Mesothelial cell of epicardium (in vitro differentiated cells): ENCODE measurements around the gene KLHL3. TPM values are rescaled to one million over a fixed set of nuclear protein-coding genes. Genes with fewer than 3 reads are reported as not detected.

Experiments used
- DNase-seq, 2 experiments: peaks; one replicate each; pipeline ENCODE4 v3.0.0; 2021; ENCODE audit warnings: low spot score in 2 of 2; ENCODE audit not compliant: unreplicated experiment in 2 of 2
- H3K27ac Mint-ChIP-seq: 2 replicates; pipeline ENCODE4 v1.8.0; 2021; ENCODE audit warnings: mixed read lengths
- H3K27me3 Mint-ChIP-seq: 2 replicates; pipeline ENCODE4 v1.8.0; 2021; ENCODE audit warnings: low read depth, mixed read lengths
- H3K36me3 Mint-ChIP-seq: 2 replicates; pipeline ENCODE4 v1.8.0; 2021; ENCODE audit warnings: mixed read lengths
- H3K4me1 Mint-ChIP-seq: 2 replicates; pipeline ENCODE4 v1.8.0; 2021; ENCODE audit warnings: mixed read lengths
- H3K4me3 Mint-ChIP-seq: 2 replicates; pipeline ENCODE4 v1.8.0; 2021; ENCODE audit warnings: mild to moderate bottlenecking, moderate library complexity, mixed read lengths
- H3K9me3 Mint-ChIP-seq: 2 replicates; pipeline ENCODE4 v1.8.0; 2021; ENCODE audit warnings: mixed read lengths
- total RNA-seq: library from RNA; stranded (reverse); gene quantifications from 3 replicates; pipeline ENCODE4 v1.2.1, GENCODE V29; 2021
- TF ChIP-seq, protein P1 (sequence below): fragments of 200-600 bp; sonication (generic); IDR thresholded peaks from one replicate; pipeline ENCODE4 v1.5.0; 2021; ENCODE audit warnings: antibody characterized with exemption; ENCODE audit not compliant: unreplicated experiment

Gene KLHL3
- total RNA-seq, 1 donor from 2014 or later: 13.1 TPM

- H3K27me3 Mint-ChIP-seq: peaks cover 13% of the 10 kb centered on the region
These were observed 25.7 kb upstream of the KLHL3 start for GRCh38 chr5:137761566-137761965.

DNA sequence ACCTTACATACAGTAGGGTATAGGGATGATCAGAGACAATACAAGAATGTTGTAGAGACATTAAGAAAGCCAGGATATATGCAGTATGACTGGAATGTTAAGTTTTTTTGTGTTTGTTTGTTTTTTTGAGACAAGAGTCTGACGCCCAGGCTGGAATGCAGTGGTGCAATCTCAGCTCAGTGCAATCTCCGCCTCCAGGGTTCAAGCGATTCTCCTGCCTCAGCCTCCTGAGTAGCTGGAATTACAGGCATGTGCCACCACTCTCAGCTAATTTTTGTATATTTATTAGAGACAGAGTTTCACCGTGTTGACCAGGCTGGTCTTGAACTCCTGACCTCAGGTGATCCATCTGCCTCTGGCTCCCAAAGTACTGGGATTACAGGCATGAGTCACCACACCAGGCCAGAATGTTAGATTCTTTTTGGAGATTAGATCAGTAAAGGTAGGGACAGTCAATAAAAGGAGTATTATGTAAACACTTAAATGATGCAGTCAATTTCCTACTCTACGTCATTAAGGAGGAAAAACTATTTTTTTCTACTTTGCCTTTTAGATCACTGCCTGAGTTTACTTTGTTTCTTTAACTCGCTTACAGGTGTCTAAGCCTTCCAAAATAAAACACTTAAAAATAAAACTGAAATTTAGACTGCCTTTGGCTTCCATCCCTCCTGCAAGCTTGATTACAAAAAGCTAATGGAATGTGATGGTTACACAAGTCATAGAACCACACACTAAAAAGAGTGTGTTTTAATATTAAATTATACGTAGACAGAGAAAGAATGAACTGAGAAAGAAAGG is 25.0 kb upstream of the KLHL3 start:
- H3K27ac Mint-ChIP-seq: no peak overlapping the region
- H3K36me3 Mint-ChIP-seq: no peaks in the 10 kb centered on the region
- H3K27me3 Mint-ChIP-seq: peaks cover 13% of the 10 kb centered on the region
- H3K4me1 Mint-ChIP-seq: no peaks in the 10 kb centered on the region
- no peak for DNase-seq
- H3K9me3 Mint-ChIP-seq: peaks cover 15% of the 10 kb centered on the region
- TF ChIP-seq, protein P1, sequence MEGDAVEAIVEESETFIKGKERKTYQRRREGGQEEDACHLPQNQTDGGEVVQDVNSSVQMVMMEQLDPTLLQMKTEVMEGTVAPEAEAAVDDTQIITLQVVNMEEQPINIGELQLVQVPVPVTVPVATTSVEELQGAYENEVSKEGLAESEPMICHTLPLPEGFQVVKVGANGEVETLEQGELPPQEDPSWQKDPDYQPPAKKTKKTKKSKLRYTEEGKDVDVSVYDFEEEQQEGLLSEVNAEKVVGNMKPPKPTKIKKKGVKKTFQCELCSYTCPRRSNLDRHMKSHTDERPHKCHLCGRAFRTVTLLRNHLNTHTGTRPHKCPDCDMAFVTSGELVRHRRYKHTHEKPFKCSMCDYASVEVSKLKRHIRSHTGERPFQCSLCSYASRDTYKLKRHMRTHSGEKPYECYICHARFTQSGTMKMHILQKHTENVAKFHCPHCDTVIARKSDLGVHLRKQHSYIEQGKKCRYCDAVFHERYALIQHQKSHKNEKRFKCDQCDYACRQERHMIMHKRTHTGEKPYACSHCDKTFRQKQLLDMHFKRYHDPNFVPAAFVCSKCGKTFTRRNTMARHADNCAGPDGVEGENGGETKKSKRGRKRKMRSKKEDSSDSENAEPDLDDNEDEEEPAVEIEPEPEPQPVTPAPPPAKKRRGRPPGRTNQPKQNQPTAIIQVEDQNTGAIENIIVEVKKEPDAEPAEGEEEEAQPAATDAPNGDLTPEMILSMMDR: no peak
- H3K4me3 Mint-ChIP-seq: no peak overlapping the region

More at GRCh38 chr5:137761566-137761965, 25.7 kb upstream of the KLHL3 start:
- TF ChIP-seq, protein P1: no peak
- H3K27ac Mint-ChIP-seq: no peak overlapping the region
- H3K36me3 Mint-ChIP-seq: no peaks in the 10 kb centered on the region
- H3K9me3 Mint-ChIP-seq: peaks cover 15% of the 10 kb centered on the region
- H3K4me3 Mint-ChIP-seq: no peak overlapping the region
- DNase-seq: no peak
- H3K4me1 Mint-ChIP-seq: no peaks in the 10 kb centered on the region

- Mint-ChIP-seq H3K27me3 (peaks cover 13% of the 10 kb centered on the region), H3K36me3 (no peaks in the 10 kb centered on the region), H3K4me1 (no peaks in the 10 kb centered on the region), H3K27ac (no peak overlapping the region), H3K9me3 (peaks cover 9% of the 10 kb centered on the region), H3K4me3 (no peak overlapping the region)
- no peak for DNase-seq
- TF ChIP-seq, protein P1: no peak
These were observed 24.4 kb upstream of the KLHL3 start for GRCh38 chr5:137760294-137760693.

DNA sequence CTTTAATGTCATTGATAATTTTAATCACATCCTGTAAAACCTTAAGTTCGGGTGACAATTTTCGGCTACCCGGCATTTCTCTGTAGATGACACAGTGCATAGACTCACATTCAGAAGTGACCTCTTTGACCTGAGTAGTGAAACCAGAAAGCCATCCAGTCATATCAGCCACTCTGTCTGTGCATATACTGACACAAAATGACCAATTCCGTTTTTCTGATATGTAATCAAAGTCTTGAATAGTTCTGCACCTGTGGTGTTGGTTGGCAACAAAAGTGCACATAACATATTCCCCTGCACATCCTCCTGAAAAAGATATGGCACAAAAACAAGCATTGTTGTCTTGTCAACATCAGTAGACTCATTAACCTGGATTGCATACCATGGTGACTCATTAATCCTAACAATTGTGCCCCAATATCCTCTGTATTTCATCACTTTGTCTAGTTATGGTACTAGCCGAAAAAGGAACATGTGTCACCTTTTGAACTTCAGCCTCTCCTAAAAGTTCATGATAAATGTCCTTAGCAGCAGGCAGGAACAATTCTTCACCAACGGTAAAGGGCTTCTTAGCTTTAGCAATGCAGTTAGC is 22.9 kb upstream of the KLHL3 start:
- Mint-ChIP-seq H3K27me3 (peaks cover 13% of the 10 kb centered on the region), H3K9me3 (peaks cover 8% of the 10 kb centered on the region), H3K4me1 (peaks cover 4% of the 10 kb centered on the region), H3K27ac (no peak overlapping the region), H3K4me3 (no peak overlapping the region), H3K36me3 (no peaks in the 10 kb centered on the region)
- TF ChIP-seq, protein P1: no peak
- DNase-seq: no peak

DNA sequence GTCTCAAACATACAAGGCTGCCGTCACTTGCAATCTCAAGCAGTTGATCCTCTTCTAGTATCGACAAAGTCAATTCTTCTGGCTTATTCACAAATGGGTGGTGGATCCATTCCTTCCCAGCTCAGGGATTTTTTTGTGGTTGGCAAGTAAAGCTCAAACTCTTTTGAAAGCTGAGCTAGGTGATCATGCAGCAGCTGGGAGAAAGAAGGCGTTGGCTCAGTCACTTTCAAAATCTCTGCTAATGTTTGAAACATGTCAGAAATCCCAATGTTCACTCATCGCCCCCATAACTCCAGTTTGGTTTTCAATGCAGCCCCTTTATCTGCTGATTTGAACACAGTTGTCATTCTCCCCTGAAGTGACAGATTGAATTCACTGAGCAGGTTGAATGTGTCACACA is 22.2 kb upstream of the KLHL3 start:
- H3K4me3 Mint-ChIP-seq: no peak overlapping the region
- no peaks in the 10 kb centered on the region for H3K36me3 Mint-ChIP-seq
- no peak overlapping the region for H3K27ac Mint-ChIP-seq
- peaks cover 8% of the 10 kb centered on the region for H3K9me3 Mint-ChIP-seq
- DNase-seq: no peak
- H3K27me3 Mint-ChIP-seq: peaks cover 13% of the 10 kb centered on the region
- H3K4me1 Mint-ChIP-seq: peaks cover 4% of the 10 kb centered on the region
- TF ChIP-seq, protein P1: no peak
